A549 (cell line): Measurements from ENCODE around the gene BCORL1. TPM values are rescaled to one million over a fixed set of nuclear protein-coding genes. Genes with fewer than 3 reads are reported as not detected.

Source experiments
- ATAC-seq, 2 experiments: fragments of 200-7000 bp in 1 of 2; fragments of >200 bp in 1 of 2; cut with Nextera tagmentation in 1 of 2; cut with Tn5 transposase in 1 of 2; 3 replicates each; pipeline versions ENCODE4 v1.8.0 to v1.9.1; 2018 to 2020; ENCODE audit warnings: mild to moderate bottlenecking in 1 of 2, moderate library complexity in 1 of 2
- CTCF ChIA-PET: fragments of 300-600 bp; sonication (Branson Sonifier 250); formaldehyde crosslinking; extraction: SDS; loops from one replicate; lab custom pipeline; 2021; ENCODE audit warnings: antibody characterized with exemption, inconsistent platforms; lab: Yijun Ruan, JAX
- POLR2A ChIA-PET: fragments of 350-600 bp; formaldehyde crosslinking; extraction: SDS; loops from one replicate; lab custom pipeline; 2021; ENCODE audit warnings: antibody characterized with exemption, inconsistent platforms; lab: Yijun Ruan, JAX
- DNase-seq, 2 experiments: peaks; one replicate each; pipeline versions ENCODE4 v3.0.0 to v3.0.0-alpha.2; 2011 to 2016; ENCODE audit warnings: low read depth in 1 of 2, low spot score in 1 of 2
- FAIRE-seq: peaks from 2 replicates; lab custom pipeline; 2011; peaks lifted over from hg19 to GRCh38; lab: Jason Lieb, UNC
- H3K27ac ChIP-seq, 2 experiments: fragments of >200 bp; sonication (Bioruptor Twin); formaldehyde crosslinking; 3 replicates each; pipeline ENCODE4 v1.5.1; 2016 to 2017
- H3K4me1 ChIP-seq: fragments of >200 bp; sonication (Bioruptor Twin); formaldehyde crosslinking; 3 replicates; pipeline ENCODE4 v1.6.1; 2016
- H3K4me2 ChIP-seq: fragments of >200 bp; sonication (Bioruptor Twin); formaldehyde crosslinking; 3 replicates; pipeline ENCODE4 v1.6.1; 2016
- H3K4me3 ChIP-seq: fragments of >200 bp; sonication (Bioruptor Twin); formaldehyde crosslinking; 3 replicates; pipeline ENCODE4 v1.5.1; 2016
- H3K9me3 ChIP-seq: fragments of >200 bp; sonication (Bioruptor Twin); formaldehyde crosslinking; 3 replicates; pipeline ENCODE4 v1.6.1; 2016
- ATOH8 ChIP-seq: fragments of 250-450 bp; sonication (Bioruptor Pico); IDR thresholded peaks from 2 replicates; pipeline ENCODE4 v1.5.0; 2020; ENCODE audit warnings: low read depth, mild to moderate bottlenecking, moderate library complexity
- CHD2 ChIP-seq: fragments of 150-350 bp; IDR thresholded peaks from 2 replicates; pipeline ENCODE4 v1.6.1; 2014; ENCODE audit warnings: low read length; ENCODE audit not compliant: partially characterized antibody
- EHF ChIP-seq: fragments of 250-450 bp; sonication (Bioruptor Pico); IDR thresholded peaks from 2 replicates; pipeline ENCODE4 v1.5.0; 2020; ENCODE audit warnings: mild to moderate bottlenecking
- EHMT2 ChIP-seq: fragments of 200-600 bp; sonication (generic); IDR thresholded peaks from 2 replicates; pipeline ENCODE4 v1.6.1; 2016; ENCODE audit warnings: antibody characterized with exemption, low read depth, mild to moderate bottlenecking, moderate library complexity
- ESRRA ChIP-seq: fragments of 150-350 bp; IDR thresholded peaks from 2 replicates; pipeline ENCODE4 v1.6.1; 2014; ENCODE audit warnings: mild to moderate bottlenecking, low read length, borderline replicate concordance
- FOSL2 ChIP-seq, 2 experiments: fragments of 450-650 bp in 1 of 2; fragments of >200 bp in 1 of 2; sonication (Bioruptor Twin) in 1 of 2; formaldehyde crosslinking; IDR thresholded peaks; 2 replicates each; pipeline versions ENCODE4 v1.5.0 to v1.6.1; 2016 to 2020; ENCODE audit warnings: mild to moderate bottlenecking in 1 of 2, moderate library complexity in 1 of 2
- FOXS1 ChIP-seq: fragments of 250-450 bp; sonication (Bioruptor Pico); IDR thresholded peaks from 2 replicates; pipeline ENCODE4 v1.5.0; 2020; ENCODE audit warnings: mild to moderate bottlenecking, moderate library complexity
- GATA3 ChIP-seq: IDR thresholded peaks from 2 replicates; pipeline ENCODE4 v1.6.1; 2012; ENCODE audit warnings: borderline replicate concordance
- HDAC2 ChIP-seq: fragments of 200-600 bp; sonication (generic); IDR thresholded peaks from 2 replicates; pipeline ENCODE4 v1.6.1; 2016
- HOXB13 ChIP-seq: fragments of 250-450 bp; sonication (Bioruptor Pico); IDR thresholded peaks from 2 replicates; pipeline ENCODE4 v1.5.0; 2020; ENCODE audit warnings: low read depth, mild to moderate bottlenecking, moderate library complexity
- HOXB5 ChIP-seq: fragments of 250-450 bp; sonication (Bioruptor Pico); IDR thresholded peaks from 2 replicates; pipeline ENCODE4 v1.5.0; 2020; ENCODE audit warnings: mild to moderate bottlenecking, moderate library complexity
- JUN ChIP-seq, 2 experiments: fragments of >200 bp; sonication (Bioruptor Twin); formaldehyde crosslinking; IDR thresholded peaks; 2 replicates in 1 of 2; 3 replicates in 1 of 2; pipeline ENCODE4 v1.6.1; 2016 to 2017
- JUNB ChIP-seq: fragments of >200 bp; sonication (Bioruptor Twin); formaldehyde crosslinking; IDR thresholded peaks from 2 replicates; pipeline ENCODE4 v1.6.1; 2016
- KDM1A ChIP-seq: fragments of 200-600 bp; sonication (generic); IDR thresholded peaks from 2 replicates; pipeline ENCODE4 v1.6.1; 2016; ENCODE audit warnings: low read depth, mild to moderate bottlenecking
- KDM5A ChIP-seq: fragments of 200-600 bp; sonication (generic); IDR thresholded peaks from 2 replicates; pipeline ENCODE4 v1.6.1; 2016; ENCODE audit warnings: antibody characterized with exemption, mild to moderate bottlenecking
- MAFK ChIP-seq: fragments of 450-650 bp; IDR thresholded peaks from 2 replicates; pipeline ENCODE4 v1.6.1; 2014; ENCODE audit not compliant: partially characterized antibody
- MAZ ChIP-seq: fragments of 150-350 bp; IDR thresholded peaks from 2 replicates; pipeline ENCODE4 v1.6.1; 2014; ENCODE audit warnings: antibody characterized with exemption, low read depth, low read length, borderline replicate concordance
- NFE2L2 ChIP-seq: fragments of 150-350 bp; conservative IDR thresholded peaks from 2 replicates; pipeline ENCODE4 v1.6.1; 2014; ENCODE audit warnings: low read length
- PHF8 ChIP-seq: fragments of 200-600 bp; sonication (generic); IDR thresholded peaks from 2 replicates; pipeline ENCODE4 v1.6.1; 2016; ENCODE audit warnings: low read depth, mild to moderate bottlenecking, antibody characterized with exemption, moderate library complexity, borderline replicate concordance
- POLR2A ChIP-seq: IDR thresholded peaks from 2 replicates; pipeline ENCODE4 v1.6.1; 2012; ENCODE audit warnings: mild to moderate bottlenecking, low read length
- RCOR1 ChIP-seq: fragments of 150-350 bp; IDR thresholded peaks from 2 replicates; pipeline ENCODE4 v1.6.1; 2014; ENCODE audit warnings: antibody characterized with exemption, low read length, low read depth
- SMC3 ChIP-seq: fragments of >200 bp; sonication (Bioruptor Twin); formaldehyde crosslinking; IDR thresholded peaks from 3 replicates; pipeline ENCODE4 v1.6.1; 2018; ENCODE audit warnings: inconsistent platforms
- SREBF2 ChIP-seq: fragments of 450-650 bp; IDR thresholded peaks from 2 replicates; pipeline ENCODE4 v1.6.1; 2014; ENCODE audit warnings: mild to moderate bottlenecking, moderate library complexity
- TP53 ChIP-seq: fragments of 250-450 bp; sonication (Bioruptor Pico); IDR thresholded peaks from 2 replicates; pipeline ENCODE4 v1.5.0; 2021; ENCODE audit warnings: mild to moderate bottlenecking, moderate library complexity
- ZC3H11A ChIP-seq: fragments of 450-650 bp; IDR thresholded peaks from 2 replicates; pipeline ENCODE4 v1.6.1; 2014; ENCODE audit warnings: antibody characterized with exemption, mild to moderate bottlenecking
- ZSCAN20 ChIP-seq: fragments of 250-450 bp; sonication (Bioruptor Pico); IDR thresholded peaks from 2 replicates; pipeline ENCODE4 v1.8.0; 2022; ENCODE audit warnings: mild to moderate bottlenecking, moderate library complexity
- WGBS: methylation state at CpG from one replicate; pipeline ENCODE4 v1.1.6; 2017; ENCODE audit errors: missing lambda C conversion rate; 5-methylcytosine and 5-hydroxymethylcytosine counted together
- polyA plus RNA-seq, 4 experiments: library from polyadenylated mRNA; depleted of rRNA in 3 of 4; stranded (reverse); fragments of >200 nt; fragmentation: RNase III in 1 of 4; extraction: RNeasy Plus Mini Kit Qiagen cat#74134 plus additional on column Dnase treatment in 1 of 4; gene quantifications; 2 replicates in 3 of 4; 3 replicates in 1 of 4; pipeline ENCODE4 v1.2.3, GENCODE V29; 2011 to 2017
- TF ChIP-seq, protein P1 (sequence below): IDR thresholded peaks from 2 replicates; pipeline ENCODE4 v1.6.1; 2012
- TF ChIP-seq, protein P2 (sequence below): IDR thresholded peaks from 2 replicates; pipeline ENCODE4 v1.6.1; 2012
- TF ChIP-seq, protein P3 (sequence below): fragments of 200-600 bp; sonication (generic); IDR thresholded peaks from 2 replicates; pipeline ENCODE4 v1.6.1; 2016; ENCODE audit warnings: antibody characterized with exemption, mild to moderate bottlenecking, moderate library complexity
- TF ChIP-seq, protein P4 (sequence below): IDR thresholded peaks from 2 replicates; pipeline ENCODE4 v1.6.1; 2012; ENCODE audit warnings: low read depth, borderline replicate concordance

The BCORL1 gene
- polyA plus RNA-seq, 2 of the 4 experiments (the other 2 are of a cell fraction), result 1.4 to 6.1 TPM

DNA sequence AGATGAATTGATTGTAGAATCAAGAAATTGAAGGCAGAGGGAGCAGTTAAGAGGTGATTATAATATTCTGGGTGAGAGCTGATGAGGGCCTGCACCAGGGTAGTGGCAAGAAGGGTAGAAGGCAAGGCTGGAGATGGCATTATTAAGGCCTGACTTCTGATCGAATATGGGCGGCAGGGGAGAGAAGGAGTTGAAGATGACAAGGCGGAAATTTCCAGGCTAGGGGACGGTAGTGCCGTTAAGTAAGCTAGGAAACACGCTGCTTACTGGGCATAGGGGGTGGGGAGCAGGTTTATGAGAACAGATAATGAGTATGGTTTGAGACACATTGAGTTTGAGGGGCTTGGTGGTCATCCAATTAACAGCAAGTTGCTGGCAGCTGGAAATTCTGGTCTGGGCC lies 19.5 kb downstream of the BCORL1 start:
- Histone ChIP-seq H3K4me2 (no peak overlapping the region), H3K4me3 (no peak overlapping the region), H3K9me3 (no peaks in the 10 kb centered on the region), H3K4me1 (no peaks in the 10 kb centered on the region), H3K27ac (no peak overlapping the region)
- FAIRE-seq, result no peak
- no peak for DNase-seq
- CTCF ChIA-PET, result interaction anchor here (1.1 to 2.1 kb wide), 3 partner anchors 10 to 29 kb away, joined by 3 to 5 read pairs (median 5); no protein-coding TSS in a partner anchor
- WGBS, result 98% methylated on average over 6 of the region's 6 CpGs
- ATAC-seq, result no peak
- TF ChIP-seq HDAC2, result no peak
- TF ChIP-seq, protein P1, sequence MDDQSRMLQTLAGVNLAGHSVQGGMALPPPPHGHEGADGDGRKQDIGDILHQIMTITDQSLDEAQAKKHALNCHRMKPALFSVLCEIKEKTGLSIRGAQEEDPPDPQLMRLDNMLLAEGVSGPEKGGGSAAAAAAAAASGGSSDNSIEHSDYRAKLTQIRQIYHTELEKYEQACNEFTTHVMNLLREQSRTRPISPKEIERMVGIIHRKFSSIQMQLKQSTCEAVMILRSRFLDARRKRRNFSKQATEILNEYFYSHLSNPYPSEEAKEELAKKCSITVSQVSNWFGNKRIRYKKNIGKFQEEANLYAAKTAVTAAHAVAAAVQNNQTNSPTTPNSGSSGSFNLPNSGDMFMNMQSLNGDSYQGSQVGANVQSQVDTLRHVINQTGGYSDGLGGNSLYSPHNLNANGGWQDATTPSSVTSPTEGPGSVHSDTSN, result no peak
- no peak for TF ChIP-seq FOXS1 (CRISPR knock-in tag)
- TF ChIP-seq ZC3H11A, result no peak
- TF ChIP-seq, protein P2, sequence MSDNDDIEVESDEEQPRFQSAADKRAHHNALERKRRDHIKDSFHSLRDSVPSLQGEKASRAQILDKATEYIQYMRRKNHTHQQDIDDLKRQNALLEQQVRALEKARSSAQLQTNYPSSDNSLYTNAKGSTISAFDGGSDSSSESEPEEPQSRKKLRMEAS, result no peak
- TF ChIP-seq RCOR1, result no peak
- TF ChIP-seq MAFK, result no peak
- TF ChIP-seq KDM1A, result no peak
- TF ChIP-seq JUN (IDR thresholded peaks at IDR 0.05), result no peak
- no peak for TF ChIP-seq MAZ
- no peak for TF ChIP-seq FOSL2 (IDR thresholded peaks at IDR 0.05)
- no peak for TF ChIP-seq FOSL2 (CRISPR knock-in tag; IDR thresholded peaks at IDR 0.05)
- no peak for TF ChIP-seq NFE2L2
- TF ChIP-seq TP53, result no peak
- TF ChIP-seq, all 56 proteins: peak for 0
- POLR2A ChIA-PET, result no interaction called here

DNA sequence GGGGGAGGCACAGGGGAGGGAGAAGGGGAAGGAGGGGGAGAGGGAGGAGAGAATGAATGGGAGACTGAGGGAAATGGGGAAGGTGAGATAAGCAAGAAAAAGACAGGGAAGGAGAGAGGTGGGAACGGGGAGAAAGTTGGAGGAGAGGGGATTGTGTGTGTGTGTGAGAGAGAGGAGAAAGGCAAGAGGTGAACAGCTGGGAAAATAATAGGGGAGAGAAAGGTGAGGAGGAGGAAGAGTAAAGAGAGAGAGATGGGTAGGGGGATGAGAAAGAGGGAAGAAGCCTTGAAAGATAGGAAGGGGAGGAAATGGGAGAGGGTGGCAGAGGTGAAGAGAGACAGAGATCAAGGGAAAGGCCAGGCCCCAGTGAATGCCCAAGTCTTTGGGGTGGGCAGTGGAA lies 20.1 kb downstream of the BCORL1 start:
- CTCF ChIA-PET, result interaction anchor here (1.6 kb wide), 1 partner anchor 9 kb away, joined by 5 read pairs; no protein-coding TSS in a partner anchor
- no peak for ATAC-seq
- H3K27ac ChIP-seq, result no peak overlapping the region
- no peak for TF ChIP-seq SREBF2
- no peak for TF ChIP-seq ATOH8
- no peak for TF ChIP-seq ZSCAN20
- no peak for TF ChIP-seq HOXB5
- TF ChIP-seq EHF (CRISPR knock-in tag), result no peak
- TF ChIP-seq HOXB13 (CRISPR knock-in tag), result no peak
- no peak for TF ChIP-seq POLR2A
- TF ChIP-seq RCOR1, result no peak
- TF ChIP-seq NFE2L2, result no peak
- no peak overlapping the region for H3K4me2 ChIP-seq
- no peak overlapping the region for H3K4me3 ChIP-seq
- POLR2A ChIA-PET, result no interaction called here
- 76% methylated on average over 1 of the region's 1 CpG for WGBS
- no peak for FAIRE-seq
- DNase-seq, result no peak
- no peaks in the 10 kb centered on the region for H3K9me3 ChIP-seq
- no peaks in the 10 kb centered on the region for H3K4me1 ChIP-seq

GRCh38 chrX:130005089-130005807 lies 22.8 kb downstream of the BCORL1 start:
- WGBS, result 96% methylated on average over 10 of the region's 13 CpGs
- ATAC-seq (no peak), DNase-seq (no peak), FAIRE-seq (no peak)
- Histone ChIP-seq H3K4me3 (no peak overlapping the region), H3K9me3 (no peaks in the 10 kb centered on the region), H3K4me1 (no peaks in the 10 kb centered on the region), H3K4me2 (no peak overlapping the region), H3K27ac (no peak overlapping the region)
- ChIA-PET POLR2A (no interaction called here), CTCF (interaction anchor here (0.6 to 0.7 kb wide), 2 partner anchors 79 to 167 kb away, joined by 3 read pairs; no protein-coding TSS in a partner anchor)
- TF ChIP-seq PHF8 (no peak), SMC3 (no peak), CHD2 (no peak), TP53 (no peak), ESRRA (no peak), JUN (IDR thresholded peaks at IDR 0.05) (no peak), JUNB (no peak), GATA3 (no peak), KDM5A (no peak), EHMT2 (no peak)
- TF ChIP-seq, protein P3, sequence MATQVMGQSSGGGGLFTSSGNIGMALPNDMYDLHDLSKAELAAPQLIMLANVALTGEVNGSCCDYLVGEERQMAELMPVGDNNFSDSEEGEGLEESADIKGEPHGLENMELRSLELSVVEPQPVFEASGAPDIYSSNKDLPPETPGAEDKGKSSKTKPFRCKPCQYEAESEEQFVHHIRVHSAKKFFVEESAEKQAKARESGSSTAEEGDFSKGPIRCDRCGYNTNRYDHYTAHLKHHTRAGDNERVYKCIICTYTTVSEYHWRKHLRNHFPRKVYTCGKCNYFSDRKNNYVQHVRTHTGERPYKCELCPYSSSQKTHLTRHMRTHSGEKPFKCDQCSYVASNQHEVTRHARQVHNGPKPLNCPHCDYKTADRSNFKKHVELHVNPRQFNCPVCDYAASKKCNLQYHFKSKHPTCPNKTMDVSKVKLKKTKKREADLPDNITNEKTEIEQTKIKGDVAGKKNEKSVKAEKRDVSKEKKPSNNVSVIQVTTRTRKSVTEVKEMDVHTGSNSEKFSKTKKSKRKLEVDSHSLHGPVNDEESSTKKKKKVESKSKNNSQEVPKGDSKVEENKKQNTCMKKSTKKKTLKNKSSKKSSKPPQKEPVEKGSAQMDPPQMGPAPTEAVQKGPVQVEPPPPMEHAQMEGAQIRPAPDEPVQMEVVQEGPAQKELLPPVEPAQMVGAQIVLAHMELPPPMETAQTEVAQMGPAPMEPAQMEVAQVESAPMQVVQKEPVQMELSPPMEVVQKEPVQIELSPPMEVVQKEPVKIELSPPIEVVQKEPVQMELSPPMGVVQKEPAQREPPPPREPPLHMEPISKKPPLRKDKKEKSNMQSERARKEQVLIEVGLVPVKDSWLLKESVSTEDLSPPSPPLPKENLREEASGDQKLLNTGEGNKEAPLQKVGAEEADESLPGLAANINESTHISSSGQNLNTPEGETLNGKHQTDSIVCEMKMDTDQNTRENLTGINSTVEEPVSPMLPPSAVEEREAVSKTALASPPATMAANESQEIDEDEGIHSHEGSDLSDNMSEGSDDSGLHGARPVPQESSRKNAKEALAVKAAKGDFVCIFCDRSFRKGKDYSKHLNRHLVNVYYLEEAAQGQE, result no peak
- TF ChIP-seq, protein P4, sequence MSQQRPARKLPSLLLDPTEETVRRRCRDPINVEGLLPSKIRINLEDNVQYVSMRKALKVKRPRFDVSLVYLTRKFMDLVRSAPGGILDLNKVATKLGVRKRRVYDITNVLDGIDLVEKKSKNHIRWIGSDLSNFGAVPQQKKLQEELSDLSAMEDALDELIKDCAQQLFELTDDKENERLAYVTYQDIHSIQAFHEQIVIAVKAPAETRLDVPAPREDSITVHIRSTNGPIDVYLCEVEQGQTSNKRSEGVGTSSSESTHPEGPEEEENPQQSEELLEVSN, result no peak
